ENCODE data around the gene NPTX1.

GRCh38 chr17:80494547-80494946 lies 18.1 kb upstream of the NPTX1 start:
- TF ChIP-seq CTCF (IDR thresholded peaks at IDR 0.05; ENCODE audit: borderline replicate concordance, extremely low read depth, low read length, poor library complexity, severe bottlenecking) (no peak), EZH2 (IDR thresholded peaks at IDR 0.05; ENCODE audit: borderline replicate concordance, low read depth, low read length, severe bottlenecking) (no peak)
